HG02852 (cell line): ENCODE results near the gene RILPL1.
"Not testable (repeated sequence)": the region's sequence is repeated elsewhere in the genome, so short reads cannot be mapped to it uniquely, and the experiment has no call there.

ENCODE experiments used
- ATAC-seq: cut with Tn5 transposase; IDR thresholded peaks from one replicate; pipeline ENCODE4 v1.9.1; 2021; ENCODE audit warnings: mild to moderate bottlenecking, moderate library complexity; ENCODE audit not compliant: unreplicated experiment

Gene RILPL1

GRCh38 chr12:123533672-123534643 is at the start of gene RILPL1:
RILPL1 (minus strand) TSS chr12:123533719; CDS start chr12:123533482, 237 bp downstream.
- ATAC-seq: peak; percentile 46

- no peak for ATAC-seq
Measured at GRCh38 chr12:123580772-123581171, 47.3 kb upstream of the RILPL1 start.

- not testable (repeated sequence) for ATAC-seq
Measured at GRCh38 chr12:123578829-123579228, 45.3 kb upstream of the RILPL1 start.

- ATAC-seq: no peak
Measured at GRCh38 chr12:123578243-123578642, 44.7 kb upstream of the RILPL1 start.

- no peak for ATAC-seq
Measured at GRCh38 chr12:123576611-123577010, 43.1 kb upstream of the RILPL1 start.

GRCh38 chr12:123573870-123574269 is 40.4 kb upstream of the RILPL1 start:
- no peak for ATAC-seq

- no peak for ATAC-seq
Measured at GRCh38 chr12:123572391-123572790, 38.9 kb upstream of the RILPL1 start.

- no peak for ATAC-seq
Measured at GRCh38 chr12:123571343-123571813, 37.9 kb upstream of the RILPL1 start.

- ATAC-seq: no peak
Measured at GRCh38 chr12:123559468-123559867, 25.9 kb upstream of the RILPL1 start.

- ATAC-seq: not testable (repeated sequence)
Measured at GRCh38 chr12:123558487-123558886, 25.0 kb upstream of the RILPL1 start.

GRCh38 chr12:123554843-123555242 is 21.3 kb upstream of the RILPL1 start:
- ATAC-seq: not testable (repeated sequence)

- ATAC-seq: not testable (repeated sequence)
Measured at GRCh38 chr12:123554136-123554535, 20.6 kb upstream of the RILPL1 start.

- no peak for ATAC-seq
Measured at GRCh38 chr12:123550700-123551099, 17.2 kb upstream of the RILPL1 start.

GRCh38 chr12:123548107-123548506 is 14.6 kb upstream of the RILPL1 start:
- ATAC-seq: no peak

GRCh38 chr12:123546281-123546680 is 12.8 kb upstream of the RILPL1 start:
- no peak for ATAC-seq

- ATAC-seq: no peak
Measured at GRCh38 chr12:123543541-123543940, 10.0 kb upstream of the RILPL1 start.

GRCh38 chr12:123540899-123541662 is 7.6 kb upstream of the RILPL1 start:
- ATAC-seq: no peak

GRCh38 chr12:123535952-123536351 is 2.4 kb upstream of the RILPL1 start:
- ATAC-seq: not testable (repeated sequence)

- peak; percentile 16 for ATAC-seq
Measured at GRCh38 chr12:123532808-123533649, 490 bp downstream of the RILPL1 start.

GRCh38 chr12:123532019-123532418 is 1.5 kb downstream of the RILPL1 start:
- peak; percentile 52 for ATAC-seq

- ATAC-seq: no peak
Measured at GRCh38 chr12:123531091-123531490, 2.4 kb downstream of the RILPL1 start.
